GM12892 (cell line): ENCODE data around the gene SLCO1C1.
"Not testable (repeated sequence)": the region's sequence is repeated elsewhere in the genome, so short reads cannot be mapped to it uniquely, and the experiment has no call there.

Source experiments
- DNase-seq: peaks from one replicate; pipeline ENCODE4 v3.0.0; 2011; ENCODE audit not compliant: insufficient read length
- FAIRE-seq: peaks from 2 replicates; lab custom pipeline; 2011; peaks lifted over from hg19 to GRCh38; lab: Jason Lieb, UNC
- POLR2A ChIP-seq: IDR thresholded peaks from 2 replicates; pipeline ENCODE4 v1.6.1; 2011; ENCODE audit warnings: low read depth, low read length, control low read depth
- POLR2AphosphoS5 ChIP-seq: IDR thresholded peaks from 2 replicates; pipeline ENCODE4 v1.6.1; 2011; ENCODE audit warnings: low read depth, low read length, control low read depth
- TAF1 ChIP-seq: IDR thresholded peaks from 2 replicates; pipeline ENCODE4 v1.6.1; 2011; ENCODE audit warnings: low read depth, mild to moderate bottlenecking, control low read depth, low read length, borderline replicate concordance

Gene SLCO1C1

GRCh38 chr12:20718294-20718693, 23.2 kb downstream of the SLCO1C1 start:
- DNase-seq = no peak
- TF ChIP-seq POLR2A = no peak
- no peak for TF ChIP-seq TAF1
- no peak for TF ChIP-seq POLR2AphosphoS5
- no peak for FAIRE-seq

- TF ChIP-seq POLR2A = no peak
- TF ChIP-seq TAF1 = no peak
- TF ChIP-seq POLR2AphosphoS5 = no peak
- FAIRE-seq (no peak), DNase-seq (no peak)
Measured at GRCh38 chr12:20722142-20722541, 27.0 kb downstream of the SLCO1C1 start.

- DNase-seq (no peak), FAIRE-seq (no peak)
- TF ChIP-seq POLR2AphosphoS5 = no peak
- TF ChIP-seq POLR2A = no peak
- TF ChIP-seq TAF1 = no peak
Measured at GRCh38 chr12:20731274-20731673, 36.1 kb downstream of the SLCO1C1 start.

- DNase-seq = no peak
- FAIRE-seq = no peak
- TF ChIP-seq POLR2A (no peak), TAF1 (no peak), POLR2AphosphoS5 (no peak)
Measured at GRCh38 chr12:20740972-20741371, 45.8 kb downstream of the SLCO1C1 start.

GRCh38 chr12:20748198-20748597, 53.1 kb downstream of the SLCO1C1 start:
- TF ChIP-seq POLR2AphosphoS5 (no peak), POLR2A (no peak), TAF1 (no peak)
- FAIRE-seq (no peak), DNase-seq (no peak)

- DNase-seq = no peak
- TF ChIP-seq POLR2AphosphoS5 (no peak), POLR2A (no peak), TAF1 (no peak)
- no peak for FAIRE-seq
Measured at GRCh38 chr12:20751046-20751445, 55.9 kb downstream of the SLCO1C1 start.

- DNase-seq (no peak), FAIRE-seq (no peak)
- no peak for TF ChIP-seq POLR2AphosphoS5
- no peak for TF ChIP-seq TAF1
- TF ChIP-seq POLR2A = no peak
Measured at GRCh38 chr12:20777420-20777819, 82.3 kb downstream of the SLCO1C1 start.

- DNase-seq (no peak), FAIRE-seq (no peak)
- TF ChIP-seq POLR2A (no peak), POLR2AphosphoS5 (no peak), TAF1 (no peak)
Measured at GRCh38 chr12:20778969-20779368, 83.8 kb downstream of the SLCO1C1 start.

GRCh38 chr12:20779971-20780370, 84.8 kb downstream of the SLCO1C1 start:
- DNase-seq, FAIRE-seq: not testable (repeated sequence)

- FAIRE-seq = not testable (repeated sequence)
Measured at GRCh38 chr12:20783796-20784357, 88.7 kb downstream of the SLCO1C1 start.

GRCh38 chr12:20792971-20793370, 97.8 kb downstream of the SLCO1C1 start:
- no peak for FAIRE-seq
- TF ChIP-seq POLR2A = no peak
- TF ChIP-seq POLR2AphosphoS5 = no peak
- no peak for TF ChIP-seq TAF1
- DNase-seq = no peak

More at GRCh38 chr12:20783796-20784357, 88.7 kb downstream of the SLCO1C1 start:
- DNase-seq = not testable (repeated sequence)

- DNase-seq (no peak), FAIRE-seq (no peak)
- no peak for TF ChIP-seq POLR2AphosphoS5
- no peak for TF ChIP-seq POLR2A
- no peak for TF ChIP-seq TAF1
Measured at GRCh38 chr12:20798554-20798953, 103.4 kb downstream of the SLCO1C1 start.

GRCh38 chr12:20800160-20800559, 105.0 kb downstream of the SLCO1C1 start:
- FAIRE-seq (no peak), DNase-seq (no peak)
- no peak for TF ChIP-seq TAF1
- no peak for TF ChIP-seq POLR2AphosphoS5
- TF ChIP-seq POLR2A = no peak
